Smooth muscle cell of the brain vasculature (primary cell): ENCODE data around the gene C5orf15.
"Not testable (repeated sequence)": the region's sequence is repeated elsewhere in the genome, so short reads cannot be mapped to it uniquely, and the experiment has no call there.

ENCODE experiments used
- DNase-seq: peaks from one replicate; pipeline ENCODE4 v3.0.0-alpha.2; 2012; ENCODE audit warnings: low read depth, low spot score

Gene C5orf15

GRCh38 chr5:133994297-133994989 lies 26.0 kb upstream of the C5orf15 start:
- DNase-seq, result no peak

- no peak for DNase-seq
Measured at GRCh38 chr5:133993185-133993936, 24.9 kb upstream of the C5orf15 start.

GRCh38 chr5:133992429-133993155 lies 24.2 kb upstream of the C5orf15 start:
- no peak for DNase-seq

- no peak for DNase-seq
Measured at GRCh38 chr5:133991171-133991910, 22.9 kb upstream of the C5orf15 start.

- no peak for DNase-seq
Measured at GRCh38 chr5:133990396-133990795, 22.0 kb upstream of the C5orf15 start.

GRCh38 chr5:133985540-133986180 lies 17.2 kb upstream of the C5orf15 start:
- DNase-seq, result no peak

GRCh38 chr5:133983674-133984073 lies 15.2 kb upstream of the C5orf15 start:
- no peak for DNase-seq

GRCh38 chr5:133981714-133982113 lies 13.3 kb upstream of the C5orf15 start:
- no peak for DNase-seq

GRCh38 chr5:133980652-133981051 lies 12.2 kb upstream of the C5orf15 start:
- DNase-seq, result no peak

GRCh38 chr5:133978943-133979342 lies 10.5 kb upstream of the C5orf15 start:
- DNase-seq, result no peak

- DNase-seq, result no peak
Measured at GRCh38 chr5:133977858-133978257, 9.4 kb upstream of the C5orf15 start.

GRCh38 chr5:133977161-133977787 lies 8.8 kb upstream of the C5orf15 start:
- DNase-seq, result no peak

- not testable (repeated sequence) for DNase-seq
Measured at GRCh38 chr5:133975546-133975945, 7.1 kb upstream of the C5orf15 start.

- no peak for DNase-seq
Measured at GRCh38 chr5:133974142-133974541, 5.7 kb upstream of the C5orf15 start.

GRCh38 chr5:133970325-133970909 lies 2.0 kb upstream of the C5orf15 start:
- DNase-seq, result no peak

- DNase-seq, result no peak
Measured at GRCh38 chr5:133969654-133970324, 1.4 kb upstream of the C5orf15 start.

- DNase-seq, result no peak
Measured at GRCh38 chr5:133967698-133968203, 674 bp downstream of the C5orf15 start.

- DNase-seq, result no peak
Measured at GRCh38 chr5:133967124-133967523, 1.3 kb downstream of the C5orf15 start.

- no peak for DNase-seq
Measured at GRCh38 chr5:133966090-133966489, 2.3 kb downstream of the C5orf15 start.
